Endodermal cell (in vitro differentiated cells): ENCODE results near the gene SLC25A10. TPM values are rescaled to one million over a fixed set of nuclear protein-coding genes. Genes with fewer than 3 reads are reported as not detected.

Experiments
- DNase-seq: peaks from one replicate; pipeline ENCODE4 v3.0.0-alpha.2; 2017
- H3K27ac ChIP-seq: 2 replicates; pipeline ENCODE4 v1.5.1; 2013; ENCODE audit warnings: mild to moderate bottlenecking, low read depth, low read length, moderate library complexity
- H3K27me3 ChIP-seq: 2 replicates; pipeline ENCODE4 v1.6.1; 2013; ENCODE audit warnings: mild to moderate bottlenecking, low read length, moderate library complexity; ENCODE audit not compliant: insufficient read depth, control insufficient read depth, poor library complexity, severe bottlenecking
- H3K36me3 ChIP-seq: 2 replicates; pipeline ENCODE4 v1.7.0; 2013; ENCODE audit warnings: mild to moderate bottlenecking, low read length, moderate library complexity; ENCODE audit not compliant: control insufficient read depth, insufficient read depth
- H3K4me1 ChIP-seq: one replicate; pipeline ENCODE4 v1.7.0; 2013; ENCODE audit warnings: low read length; ENCODE audit not compliant: control insufficient read depth, insufficient read depth
- H3K4me3 ChIP-seq: 2 replicates; pipeline ENCODE4 v1.5.1; 2013; ENCODE audit warnings: mild to moderate bottlenecking, low read length, moderate library complexity
- H3K9ac ChIP-seq: 2 replicates; pipeline ENCODE4 v1.6.1; 2013; ENCODE audit warnings: mild to moderate bottlenecking, low read length, moderate library complexity; ENCODE audit not compliant: poor library complexity, severe bottlenecking; ENCODE audit errors: extremely low read depth
- H3K9me3 ChIP-seq: 2 replicates; pipeline ENCODE4 v1.6.1; 2013; ENCODE audit warnings: mild to moderate bottlenecking, low read length, moderate library complexity; ENCODE audit not compliant: control insufficient read depth
- H3K27ac Mint-ChIP-seq: 2 replicates; pipeline ENCODE4 v1.8.0; 2020; ENCODE audit warnings: mixed read lengths
- H3K27me3 Mint-ChIP-seq: 2 replicates; pipeline ENCODE4 v1.8.0; 2021; ENCODE audit warnings: mild to moderate bottlenecking, mixed read lengths; ENCODE audit not compliant: insufficient read depth
- H3K36me3 Mint-ChIP-seq: 2 replicates; pipeline ENCODE4 v1.8.0; 2020; ENCODE audit warnings: low read depth, mixed read lengths
- H3K4me1 Mint-ChIP-seq: 2 replicates; pipeline ENCODE4 v1.8.0; 2020; ENCODE audit warnings: mixed read lengths
- H3K4me3 Mint-ChIP-seq: 2 replicates; pipeline ENCODE4 v1.8.0; 2020; ENCODE audit warnings: mild to moderate bottlenecking, moderate library complexity, mixed read lengths
- H3K9me3 Mint-ChIP-seq: 2 replicates; pipeline ENCODE4 v1.8.0; 2020; ENCODE audit warnings: mild to moderate bottlenecking, mixed read lengths
- CTCF ChIP-seq: fragments of 200-600 bp; sonication (generic); conservative IDR thresholded peaks from 2 replicates; pipeline ENCODE4 v1.5.0; 2021; ENCODE audit warnings: antibody characterized with exemption, mild to moderate bottlenecking
- WGBS, 2 experiments: methylation state at CpG; one replicate each; pipeline versions ENCODE4 v1.1.5 to v1.1.7; 2013; ENCODE audit warnings: missing lambda C conversion rate in 2 of 2, mixed read lengths in 1 of 2; ENCODE audit not compliant: insufficient coverage in 1 of 2, insufficient read length in 1 of 2; 5-methylcytosine and 5-hydroxymethylcytosine counted together
- total RNA-seq, 2 donors: library from RNA; stranded (reverse); fragmentation: NEBNext Ultra II Directional in 1 of 2; extraction: Animal tissue kit (Norgen Biotek cat#: 25700) in 1 of 2; gene quantifications; 2 replicates in 1 of 2; 3 replicates in 1 of 2; pipeline ENCODE4 v1.2.1, GENCODE V29; 2021

The SLC25A10 gene
- total RNA-seq, 2 donors from 2014 or later = 24.8 to 37.6 TPM

- no peak overlapping the region for H3K4me3 Mint-ChIP-seq
- 84 to 85% methylated on average over 21 to 28 of the region's 28 CpGs for WGBS, 2 experiments
- H3K27me3 ChIP-seq = no peaks in the 10 kb centered on the region
Measured at GRCh38 chr17:81740395-81740961, 28.4 kb downstream of the SLC25A10 start.

GRCh38 chr17:81741049-81741593, 29.0 kb downstream of the SLC25A10 start:
- no peak overlapping the region for H3K9ac ChIP-seq
- 83 to 89% methylated on average over 16 to 22 of the region's 22 CpGs for WGBS, 2 experiments

More at GRCh38 chr17:81740395-81740961, 28.4 kb downstream of the SLC25A10 start:
- Mint-ChIP-seq H3K27ac (no peak overlapping the region), H3K36me3 (no peaks in the 10 kb centered on the region), H3K4me1 (peaks cover 2% of the 10 kb centered on the region), H3K9me3 (no peaks in the 10 kb centered on the region), H3K27me3 (peaks cover 3% of the 10 kb centered on the region)
- H3K4me1 ChIP-seq = no peaks in the 10 kb centered on the region
- no peak overlapping the region for H3K9ac ChIP-seq
- no peak for TF ChIP-seq CTCF
- H3K9me3 ChIP-seq = no peaks in the 10 kb centered on the region
- no peak overlapping the region for H3K27ac ChIP-seq
- no peaks in the 10 kb centered on the region for H3K36me3 ChIP-seq
- no peak for DNase-seq
- H3K4me3 ChIP-seq = no peak overlapping the region

More at GRCh38 chr17:81741049-81741593, 29.0 kb downstream of the SLC25A10 start:
- H3K27ac ChIP-seq = no peak overlapping the region
- H3K27me3 ChIP-seq = no peaks in the 10 kb centered on the region
- Mint-ChIP-seq H3K4me3 (no peak overlapping the region), H3K27me3 (no peaks in the 10 kb centered on the region), H3K4me1 (no peaks in the 10 kb centered on the region), H3K27ac (no peak overlapping the region), H3K9me3 (no peaks in the 10 kb centered on the region), H3K36me3 (no peaks in the 10 kb centered on the region)
- no peaks in the 10 kb centered on the region for H3K36me3 ChIP-seq
- H3K4me1 ChIP-seq = no peaks in the 10 kb centered on the region
- TF ChIP-seq CTCF = no peak
- H3K9me3 ChIP-seq = no peaks in the 10 kb centered on the region
- DNase-seq = peak; percentile 69
- no peak overlapping the region for H3K4me3 ChIP-seq
